Measurements from ENCODE around the gene ONECUT2.
"Not testable (repeated sequence)": the region's sequence is repeated elsewhere in the genome, so short reads cannot be mapped to it uniquely, and the experiment has no call there.

ONECUT2 gene

DNA sequence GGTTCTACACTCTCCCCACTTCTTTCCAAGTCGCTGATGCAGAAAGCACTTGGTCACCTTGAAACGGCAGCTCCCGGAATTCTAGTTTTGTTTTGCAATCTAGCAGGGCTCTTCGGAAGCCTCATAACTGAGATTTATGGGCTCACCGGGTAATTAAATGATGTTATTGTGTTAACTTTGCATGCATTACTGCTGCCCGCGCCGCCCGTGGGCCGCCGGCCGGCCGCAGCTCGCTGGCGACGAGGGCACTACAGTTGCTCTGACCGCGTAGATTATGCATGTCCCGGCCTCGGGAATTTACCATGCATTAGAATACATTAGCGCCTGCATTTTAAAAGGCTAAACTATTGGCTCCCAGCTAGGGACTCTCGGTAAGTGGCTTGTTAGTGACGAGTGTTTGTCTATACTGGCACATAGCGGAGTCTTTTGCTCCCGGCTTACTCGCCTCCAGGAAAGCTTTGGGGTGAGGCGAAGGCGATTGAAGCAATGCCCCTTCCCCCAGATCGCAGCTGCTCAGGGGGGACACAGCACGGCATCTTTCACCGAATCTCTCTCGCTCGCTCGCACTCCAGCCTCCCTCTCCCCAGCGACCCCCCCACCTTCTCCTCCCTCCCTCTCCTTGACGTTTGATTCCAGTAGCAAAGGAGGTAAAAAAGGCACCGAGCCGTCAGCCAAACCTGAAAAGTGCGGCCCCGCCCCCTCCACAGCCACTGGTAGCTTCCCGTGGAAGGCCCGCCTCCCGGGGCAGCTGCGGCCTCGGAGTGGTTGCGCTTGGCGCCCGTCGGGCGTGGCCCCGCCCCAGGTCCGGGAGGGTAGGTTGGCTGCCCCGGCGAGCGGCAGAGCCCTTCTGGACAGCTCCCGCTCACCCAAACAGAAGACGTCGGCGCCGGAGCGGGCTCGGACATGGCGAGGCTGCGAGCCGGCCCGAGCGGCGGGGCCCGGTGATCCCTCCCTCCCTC lies at the start of gene ONECUT2:
Gene ONECUT2 (plus strand): TSS at position 839 of the 959 bp plus-strand sequence. CDS start 343 bp downstream, outside the sequence.
- peak; percentile 100 for DNase-seq (ENCODE audit: low spot score)

DNA sequence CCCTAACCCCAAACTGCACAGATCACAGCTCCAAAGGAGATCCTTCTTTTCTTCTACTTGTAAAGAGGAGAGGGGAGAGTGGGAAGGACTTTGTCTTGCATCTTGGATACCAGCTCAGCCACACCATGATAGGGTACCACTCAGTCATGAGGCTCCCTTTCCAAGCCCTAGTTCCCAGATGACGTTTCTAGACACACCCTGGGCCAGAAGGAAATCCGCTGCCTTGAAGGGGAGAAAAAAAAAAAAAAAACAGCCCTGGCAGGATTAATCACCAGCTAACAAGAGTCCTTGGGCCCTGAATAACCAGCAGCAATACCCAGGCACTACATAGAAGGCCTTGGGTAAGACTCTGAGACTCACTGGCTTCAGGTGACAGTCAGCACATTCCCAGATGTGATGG lies 45.9 kb upstream of the ONECUT2 start:
- no peak for DNase-seq (ENCODE audit: low spot score)

DNA sequence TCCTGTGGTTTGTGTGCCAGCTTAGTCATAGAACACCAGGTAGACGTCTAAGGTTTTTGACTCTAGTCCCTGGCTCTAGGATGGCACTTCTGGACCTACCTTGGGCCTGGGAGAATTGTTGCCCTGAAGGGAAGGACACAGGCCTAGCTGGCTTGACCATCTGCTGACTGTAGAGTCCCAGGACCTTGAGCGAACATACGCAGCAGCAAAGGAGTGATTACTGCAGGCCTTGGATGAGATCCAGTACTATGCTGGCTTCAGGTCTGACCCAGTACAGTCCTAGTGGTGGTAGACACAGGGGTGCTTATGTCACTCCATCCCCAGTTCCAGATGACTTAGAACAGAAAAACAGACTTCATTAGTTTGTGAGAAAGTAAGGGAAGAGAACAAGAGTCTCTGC lies 45.1 kb upstream of the ONECUT2 start:
- no peak for DNase-seq (ENCODE audit: low spot score)

DNA sequence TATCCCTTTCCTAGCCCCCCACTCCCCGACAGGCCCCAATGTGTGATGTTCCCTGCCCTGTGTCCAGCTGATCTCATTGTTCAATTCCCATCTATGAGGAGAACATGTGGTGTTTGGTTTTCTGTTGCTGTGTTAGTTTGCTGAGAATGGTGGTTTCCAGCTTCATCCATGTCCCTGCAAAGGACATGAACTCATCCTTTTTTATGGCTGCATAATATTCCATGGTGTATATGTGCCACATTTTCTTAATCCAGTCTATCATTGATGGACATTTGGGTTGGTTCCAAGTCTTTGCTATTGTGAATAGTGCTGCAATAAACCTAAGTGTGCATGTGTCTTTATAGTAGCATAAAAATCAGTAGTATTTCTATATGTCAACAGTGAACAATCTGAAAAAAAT lies 40.4 kb upstream of the ONECUT2 start:
- DNase-seq (ENCODE audit: low spot score) = not testable (repeated sequence)

DNA sequence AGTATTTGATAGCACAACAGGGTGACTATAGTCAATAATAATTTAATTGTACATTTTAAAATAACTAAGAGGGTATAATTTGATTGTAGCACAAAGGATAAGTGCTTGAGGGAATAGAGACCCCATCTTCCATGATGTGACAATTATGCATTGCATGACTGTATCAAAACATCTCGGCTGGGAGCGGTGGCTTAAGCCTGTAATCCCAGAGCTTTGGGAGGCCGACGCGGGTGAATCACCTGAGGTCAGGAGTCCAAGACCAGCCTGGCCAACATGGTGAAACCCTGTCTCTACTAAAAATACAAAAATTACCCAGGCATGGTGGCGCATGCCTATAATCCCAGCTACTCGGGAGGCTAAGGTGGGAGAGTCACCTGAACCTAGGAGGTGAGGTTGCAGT lies 38.3 kb upstream of the ONECUT2 start:
- not testable (repeated sequence) for DNase-seq (ENCODE audit: low spot score)

DNA sequence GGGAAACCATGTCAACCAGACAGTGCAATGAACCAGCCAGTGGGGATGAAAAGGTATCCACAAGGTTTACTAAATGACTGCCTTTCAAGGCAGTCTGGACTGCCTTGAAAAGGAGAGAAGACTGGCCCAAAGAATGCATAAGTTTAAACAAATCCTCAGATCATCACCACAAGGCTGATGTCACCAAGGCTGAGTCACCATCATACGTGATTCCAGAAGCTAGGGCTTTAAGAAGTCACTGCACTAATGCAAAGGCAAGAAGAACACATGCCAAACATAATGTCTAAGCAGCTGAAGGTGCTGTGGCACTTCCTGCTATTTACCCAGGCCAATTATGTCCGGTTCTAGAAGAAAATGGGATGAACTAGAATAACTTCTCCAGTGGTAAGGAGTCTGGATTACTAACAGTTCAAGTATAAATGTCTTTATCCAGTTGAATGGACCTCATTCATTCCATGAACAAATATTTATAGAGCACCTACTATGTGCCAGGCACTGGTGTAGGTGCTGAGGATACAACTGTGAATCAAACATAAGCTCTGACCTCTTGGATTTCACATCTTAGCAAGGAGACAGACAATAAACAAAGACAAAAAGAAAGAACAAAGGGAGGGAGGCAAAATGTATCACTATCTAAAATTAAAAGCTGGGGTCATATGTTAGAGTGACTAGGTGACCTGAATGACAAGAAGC lies 37.6 kb upstream of the ONECUT2 start:
- no peak for DNase-seq (ENCODE audit: low spot score)

DNA sequence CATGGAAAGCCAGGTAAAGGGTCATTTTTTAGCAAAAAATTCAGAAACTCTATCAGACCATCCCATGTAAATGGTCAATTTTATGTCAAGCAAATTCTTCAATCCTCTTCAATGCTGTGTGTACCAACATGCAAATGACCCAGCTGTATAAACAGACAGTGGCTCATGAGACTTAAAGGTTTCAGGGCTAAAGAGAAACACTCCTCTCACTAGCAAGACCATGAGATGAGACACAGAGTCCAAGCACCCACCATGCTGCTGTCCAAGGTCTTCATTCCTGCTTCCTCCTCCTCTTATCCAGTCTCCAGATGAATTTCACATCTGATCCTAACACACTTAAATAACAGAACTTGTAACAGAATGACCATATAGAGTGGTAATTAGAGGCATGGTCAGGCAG lies 30.8 kb upstream of the ONECUT2 start:
- no peak for DNase-seq (ENCODE audit: low spot score)

DNA sequence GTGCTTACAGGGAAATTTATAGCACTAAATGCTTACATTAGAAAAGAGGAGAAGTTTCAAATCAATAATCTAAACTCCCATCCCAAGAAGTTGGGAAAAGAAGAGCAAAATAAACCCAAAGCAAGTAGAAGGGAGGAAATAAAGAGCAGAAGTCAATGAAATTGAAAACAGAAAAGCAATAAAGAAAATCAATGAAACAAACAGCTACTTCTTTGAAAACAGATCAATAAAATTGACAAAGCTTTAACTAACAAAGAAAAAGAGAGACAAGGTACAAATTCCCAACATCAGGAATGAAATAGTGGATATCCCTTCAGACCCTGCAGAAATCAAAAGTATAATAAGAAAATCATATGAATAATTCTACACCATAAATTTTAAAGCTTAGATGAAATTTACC lies 25.5 kb upstream of the ONECUT2 start:
- DNase-seq (ENCODE audit: low spot score) = no peak

DNA sequence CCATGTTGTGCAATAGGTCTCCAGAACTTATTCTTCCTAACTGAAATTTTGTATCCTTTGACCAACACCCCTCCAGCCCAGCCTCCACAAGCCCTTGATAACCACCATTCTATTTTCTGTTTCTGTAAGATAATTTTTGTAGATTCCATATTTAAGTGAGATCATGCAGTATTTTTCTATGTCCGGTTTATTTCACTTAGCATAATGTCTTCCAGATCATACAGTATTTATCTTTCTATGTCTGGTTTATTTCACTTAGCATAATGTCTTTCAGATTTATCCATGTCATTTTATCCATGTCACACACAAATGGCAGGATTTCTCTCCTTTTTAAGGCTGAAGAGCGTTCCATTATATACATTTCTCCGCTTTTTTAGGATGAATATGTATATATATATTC lies 24.4 kb upstream of the ONECUT2 start:
- no peak for DNase-seq (ENCODE audit: low spot score)

DNA sequence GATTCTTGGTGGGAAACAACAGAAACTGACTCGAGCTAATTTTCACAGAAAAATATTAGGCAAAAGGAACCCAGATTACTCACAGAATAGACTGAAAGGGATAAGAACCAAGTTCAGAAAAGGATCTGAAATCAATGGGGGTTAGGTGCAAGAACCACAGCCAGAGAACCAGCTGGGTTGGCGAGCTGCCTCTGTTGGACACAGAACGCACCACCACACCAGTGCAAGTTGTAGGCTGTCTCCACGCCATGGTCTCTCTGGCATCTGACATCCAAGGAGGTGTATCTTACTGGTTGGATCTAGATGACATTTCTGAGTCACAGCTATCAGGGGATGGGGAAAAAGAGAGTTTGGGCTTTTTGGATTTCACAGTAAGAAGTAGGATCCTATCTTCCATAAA lies 18.6 kb upstream of the ONECUT2 start:
- no peak for DNase-seq (ENCODE audit: low spot score)

DNA sequence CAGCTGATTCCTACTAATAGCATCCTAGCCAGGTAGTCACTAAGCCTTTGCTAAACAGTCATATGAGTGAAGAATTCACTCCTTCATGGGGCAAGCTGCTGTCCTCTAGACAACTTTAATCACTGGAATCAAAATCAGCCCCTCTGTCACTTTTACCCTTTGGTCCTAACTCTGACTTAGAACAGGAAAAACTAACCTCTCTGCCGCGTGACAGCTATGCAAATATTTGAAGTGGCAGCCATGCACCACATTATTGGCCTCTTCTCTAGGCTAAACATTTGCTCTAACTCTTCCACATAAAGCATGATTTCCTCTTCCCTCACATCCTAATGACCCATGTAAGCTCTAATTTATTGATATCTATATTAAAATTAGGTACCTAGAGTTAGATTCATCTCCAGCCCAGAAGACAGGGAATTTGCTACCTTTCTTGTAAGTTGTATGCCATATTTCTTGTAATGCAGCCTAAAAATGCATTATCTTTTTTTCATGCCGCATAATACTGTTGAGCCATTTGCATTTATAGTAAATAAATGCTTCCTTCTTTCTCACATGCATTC lies 12.8 kb upstream of the ONECUT2 start:
- DNase-seq (ENCODE audit: low spot score) = no peak

DNA sequence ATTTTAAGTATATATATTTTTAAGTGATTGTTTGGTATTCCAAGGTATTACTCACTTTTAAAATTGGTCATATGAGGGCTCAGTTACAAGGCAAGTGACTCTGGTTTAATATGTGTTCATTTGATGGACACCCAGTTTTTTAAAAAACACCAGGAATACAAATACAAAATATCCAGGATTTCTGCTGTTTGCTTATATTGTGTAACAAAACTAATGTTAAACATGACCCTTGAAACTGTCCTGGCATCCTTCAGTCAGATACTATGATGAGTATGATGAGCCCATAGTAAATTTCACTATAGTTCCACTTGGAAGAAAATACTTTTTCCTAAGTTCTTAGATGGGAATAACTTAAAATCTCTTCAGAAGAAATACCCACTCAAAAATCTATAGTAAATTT lies 11.4 kb upstream of the ONECUT2 start:
- DNase-seq (ENCODE audit: low spot score) = no peak

DNA sequence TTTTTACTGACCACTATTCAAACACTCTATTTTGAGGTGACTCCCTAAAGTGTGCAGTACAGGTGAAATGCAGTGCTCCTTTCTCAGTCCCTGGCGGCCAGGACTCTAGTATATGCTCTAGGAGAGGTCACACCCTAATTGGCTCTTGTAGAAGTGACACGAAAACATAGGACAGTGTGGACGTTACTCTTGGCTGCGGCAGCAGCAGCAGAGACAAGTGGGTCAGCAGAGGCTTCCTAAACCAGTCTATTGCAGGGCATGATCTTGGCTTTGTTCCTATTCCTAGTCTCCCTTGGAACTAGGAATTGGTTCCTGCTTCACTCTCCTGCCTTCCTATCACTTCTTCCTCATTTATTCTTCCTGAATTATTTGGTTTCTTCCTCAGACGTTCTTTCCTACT lies 10.1 kb upstream of the ONECUT2 start:
- no peak for DNase-seq (ENCODE audit: low spot score)

DNA sequence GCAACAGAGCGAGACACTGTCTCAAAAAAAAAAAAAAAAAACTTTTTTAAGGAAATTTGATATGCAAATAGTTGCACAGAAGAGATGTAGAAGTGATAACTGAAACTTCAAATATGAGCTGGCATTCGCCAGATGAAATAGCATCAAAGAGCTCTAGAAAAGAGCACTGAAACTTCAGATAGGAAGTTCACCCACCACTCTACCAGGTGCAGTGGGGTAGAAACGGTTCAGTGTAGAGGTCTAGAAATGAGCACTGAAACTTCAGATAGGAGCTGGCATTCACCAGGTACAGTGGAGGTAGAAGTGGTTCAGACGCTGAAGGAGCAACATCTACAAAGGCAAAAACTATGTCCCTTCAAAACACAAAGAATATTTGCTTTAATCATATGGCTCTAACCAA lies 9.0 kb upstream of the ONECUT2 start:
- no peak for DNase-seq (ENCODE audit: low spot score)

DNA sequence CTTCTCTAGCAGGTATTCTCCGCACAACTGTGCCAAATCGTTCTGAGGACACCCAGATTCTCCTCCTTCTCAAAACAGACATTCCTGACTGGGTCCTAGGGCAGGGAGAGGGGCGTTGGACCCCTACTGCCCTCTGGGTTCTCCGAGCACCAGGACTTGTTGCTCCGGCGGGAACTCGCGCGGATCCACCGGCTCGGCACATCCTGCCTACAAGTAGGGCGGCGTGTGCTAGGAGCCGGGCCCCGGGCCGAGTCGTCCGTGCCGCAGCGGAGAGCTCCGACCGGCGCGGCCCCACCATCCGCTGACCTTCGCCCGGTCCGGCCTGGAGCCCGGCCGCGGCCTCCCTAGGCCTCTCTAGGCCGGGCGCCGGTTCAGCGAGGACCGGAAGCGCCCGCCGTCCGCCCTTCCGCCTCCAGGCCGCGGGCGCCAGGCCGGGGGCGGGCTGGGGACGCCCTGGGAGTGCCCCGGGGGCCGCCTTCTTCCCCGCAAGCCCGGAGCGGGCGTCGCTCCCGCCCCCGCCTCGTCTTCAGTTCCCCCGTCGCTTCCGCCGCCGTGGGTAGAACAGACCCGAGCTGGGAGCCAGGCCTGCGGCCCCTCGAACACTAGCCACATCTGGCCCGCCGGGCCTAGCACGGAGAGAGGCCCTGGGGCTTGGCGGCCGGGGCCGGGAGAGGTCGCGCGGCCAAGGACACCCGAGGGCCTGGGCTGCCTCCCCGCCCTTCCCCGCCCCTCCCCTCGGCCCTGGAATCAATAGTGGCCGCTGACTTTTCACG lies 7.6 kb upstream of the ONECUT2 start:
- DNase-seq (ENCODE audit: low spot score) = no peak

DNA sequence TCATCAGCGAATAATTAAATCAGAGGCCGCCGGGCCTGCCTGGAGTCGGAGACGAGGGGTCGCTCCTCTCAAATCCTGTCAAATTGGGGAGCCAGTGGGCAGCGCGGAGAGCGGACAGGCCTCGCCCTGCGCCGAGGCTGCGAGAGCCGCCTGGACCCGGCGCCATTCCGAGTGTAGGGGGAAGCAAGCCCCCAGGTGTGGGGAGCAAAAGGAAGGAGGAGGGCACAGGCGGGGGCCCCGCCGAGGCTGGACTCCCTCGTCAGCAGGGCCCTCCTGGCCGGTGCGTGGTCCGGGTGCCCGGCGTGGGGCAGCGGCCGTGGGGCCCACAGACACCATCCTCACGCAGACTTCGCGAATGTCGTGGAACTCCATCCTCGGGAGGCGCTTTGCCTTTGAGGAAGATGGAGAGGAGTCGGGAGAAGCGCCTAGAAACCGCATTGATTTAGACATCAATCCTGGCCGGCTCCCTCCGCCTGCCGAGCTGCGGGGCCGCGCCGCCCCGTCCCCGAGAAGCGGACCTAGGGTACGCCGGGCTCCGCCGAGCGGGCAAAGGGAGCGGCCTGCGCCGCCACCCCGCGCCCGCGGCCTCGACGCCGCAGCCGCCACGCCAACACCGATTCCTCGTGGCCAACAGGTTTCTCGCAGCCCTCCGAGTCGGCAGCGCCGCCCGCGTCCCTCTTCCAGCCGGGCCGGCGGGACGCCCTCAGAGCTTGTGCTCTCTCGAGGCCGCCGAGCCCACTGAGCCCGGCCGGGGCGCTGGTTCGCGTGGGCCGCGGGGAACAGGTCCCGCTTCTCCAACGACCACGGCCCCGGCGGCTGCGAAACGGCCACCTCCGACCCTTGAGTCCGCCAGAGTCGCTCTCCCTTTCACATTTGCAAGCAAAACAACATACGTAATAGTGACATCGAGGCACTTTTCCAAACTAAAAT lies 6.7 kb upstream of the ONECUT2 start:
- no peak for DNase-seq (ENCODE audit: low spot score)

DNA sequence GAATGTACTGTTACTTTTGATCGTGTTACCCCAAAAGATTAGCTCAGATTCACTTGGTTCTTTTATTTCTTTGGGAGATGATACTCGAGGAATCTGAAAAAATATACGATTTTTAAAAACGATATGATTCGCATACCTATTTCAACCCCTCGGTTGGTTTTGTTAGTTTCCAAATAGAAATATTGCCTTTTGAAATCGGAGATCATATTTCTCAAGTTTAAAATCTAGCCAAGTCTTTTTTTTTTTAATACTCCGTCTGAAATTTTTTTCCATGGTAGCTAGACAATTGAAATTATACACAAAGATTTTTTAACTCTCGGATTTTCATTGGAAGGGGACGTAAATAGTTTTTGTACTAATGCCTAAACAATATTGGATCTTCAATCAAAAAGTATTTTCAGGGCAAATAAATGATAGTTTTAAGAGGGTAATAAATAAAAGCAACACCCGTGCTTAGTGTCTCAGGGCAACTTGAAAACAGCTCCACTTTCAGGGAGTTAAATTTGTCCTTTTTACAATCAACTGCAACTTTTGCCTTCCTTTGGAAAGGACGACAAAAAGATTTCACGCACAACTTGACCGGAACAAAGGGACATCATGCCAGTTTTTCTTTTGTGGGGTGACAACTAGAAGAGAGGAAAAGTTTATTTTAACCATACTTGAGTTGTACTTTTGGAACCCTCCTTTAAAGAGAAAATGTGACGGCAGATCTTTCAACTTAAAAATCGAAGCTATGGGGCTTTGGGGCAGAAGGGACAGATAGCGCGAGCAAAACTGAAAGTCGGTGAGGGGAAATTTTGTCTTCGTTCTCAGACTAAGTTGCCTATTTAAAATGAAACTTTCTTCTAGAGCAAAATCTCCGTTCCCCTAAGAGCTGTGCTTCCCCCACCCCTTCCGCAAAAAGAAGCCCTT lies 5.8 kb upstream of the ONECUT2 start:
- DNase-seq (ENCODE audit: low spot score) = no peak

DNA sequence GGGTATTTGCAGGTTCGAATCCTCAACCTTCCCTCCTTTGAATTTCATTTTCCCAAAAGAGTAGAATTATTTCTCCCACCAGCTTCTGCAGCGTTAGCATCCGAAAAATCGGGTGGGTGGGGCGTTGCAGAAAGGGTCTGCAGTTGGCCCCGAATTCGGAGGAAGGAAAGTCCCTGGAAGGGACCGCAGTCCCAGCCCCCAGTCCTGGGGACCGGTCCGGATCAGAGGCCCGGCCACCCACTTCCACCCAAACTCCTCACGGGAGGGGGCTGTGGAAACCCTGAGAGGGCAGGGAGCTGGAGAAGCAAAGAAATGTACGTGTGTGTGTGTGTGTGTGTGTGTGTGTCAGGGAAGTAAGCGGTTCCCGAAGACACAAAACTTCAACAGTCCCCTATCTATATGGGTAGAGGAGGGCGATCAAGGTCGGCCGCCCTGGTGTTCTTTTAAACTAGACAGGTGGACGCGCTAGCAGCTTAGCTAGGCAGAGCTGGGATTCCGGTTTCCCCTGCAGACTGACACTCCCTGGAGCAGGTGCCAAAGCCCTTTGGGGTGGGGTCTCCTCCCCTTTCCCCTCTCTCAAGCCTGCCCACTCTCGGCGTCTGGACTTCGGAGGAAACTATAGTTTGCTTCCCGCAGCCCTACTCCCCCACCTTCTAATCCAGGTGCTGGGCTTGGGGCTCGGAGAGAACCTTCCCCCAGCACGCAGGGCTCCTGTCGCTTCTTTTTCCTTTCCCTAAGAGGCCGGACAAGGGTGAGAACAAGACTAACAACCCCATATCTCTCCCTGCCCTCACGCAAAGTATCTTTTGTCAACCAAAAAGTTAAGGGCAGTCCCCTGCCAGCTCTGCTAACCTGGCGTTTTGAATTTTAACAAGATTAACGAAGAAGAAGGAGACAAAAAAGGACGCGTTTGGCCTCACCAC lies 4.8 kb upstream of the ONECUT2 start:
- no peak for DNase-seq (ENCODE audit: low spot score)

DNA sequence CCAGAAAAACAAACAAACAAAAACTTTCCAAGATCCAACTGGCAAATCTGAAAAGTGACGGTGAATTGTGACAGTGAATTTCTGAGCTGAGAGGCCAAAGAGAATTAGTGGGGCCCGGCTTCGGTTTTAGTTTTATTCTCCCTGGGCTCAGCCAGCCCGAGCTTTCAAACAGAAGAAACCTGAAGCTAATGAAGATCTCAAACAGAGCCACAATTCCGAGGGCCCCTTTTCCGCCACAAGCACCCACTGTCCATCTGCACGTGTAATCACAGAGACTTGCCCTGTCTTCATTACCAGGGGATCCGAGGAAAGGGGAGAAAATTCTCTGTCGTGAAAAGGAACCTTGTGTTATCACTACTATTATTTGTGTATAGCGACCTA lies 4.2 kb upstream of the ONECUT2 start:
- DNase-seq (ENCODE audit: low spot score) = no peak

Measured in GM03348 (cell line).